Prostate gland (tissue), 2 donors: ENCODE data around the gene PCNX1. TPM values are rescaled to one million over a fixed set of nuclear protein-coding genes. Genes with fewer than 3 reads are reported as not detected.

Experiments
- DNase-seq: peaks from one replicate; pipeline ENCODE4 v3.0.0-alpha.2; 2019; ENCODE audit warnings: low spot score
- H3K27ac ChIP-seq, 2 donors: fragments of 200-600 bp; sonication (generic); 2 replicates each; pipeline ENCODE4 v1.5.1; 2017 to 2019
- H3K27me3 ChIP-seq: fragments of 200-600 bp; sonication (generic); replicated peaks from 2 replicates; pipeline ENCODE4 v1.5.1; 2019; ENCODE audit not compliant: insufficient read depth
- H3K36me3 ChIP-seq, 2 donors: fragments of 200-600 bp; sonication (generic); 1 replicate in 1 of 2; 2 replicates in 1 of 2; pipeline versions ENCODE4 v1.5.1 to v1.8.1; 2017 to 2019
- H3K4me1 ChIP-seq: fragments of 200-600 bp; sonication (generic); replicated peaks from 2 replicates; pipeline ENCODE4 v1.5.1; 2019
- H3K4me3 ChIP-seq, 2 donors: fragments of 200-600 bp; sonication (generic); 2 replicates each; pipeline ENCODE4 v1.5.1; 2017 to 2019
- H3K9me3 ChIP-seq: fragments of 200-600 bp; sonication (generic); 2 replicates; pipeline ENCODE4 v1.5.1; 2017
- POLR2A ChIP-seq: fragments of 450-650 bp; IDR thresholded peaks from one replicate; pipeline ENCODE4 v1.6.1; 2016; ENCODE audit warnings: antibody characterized with exemption, mild to moderate bottlenecking
- POLR2AphosphoS5 ChIP-seq: sonication (generic); formaldehyde crosslinking; IDR thresholded peaks from one replicate; pipeline ENCODE4 v1.6.1; 2017; ENCODE audit warnings: antibody characterized with exemption
- WGBS: methylation state at CpG from one replicate; pipeline ENCODE4 v1.1.5; 2018; 5-methylcytosine and 5-hydroxymethylcytosine counted together
- intact Hi-C: fragments of 100-400 bp; cut with DNase I; formaldehyde crosslinking; loops from one replicate; pipeline ENCODE4 v1.14.2; 2022
- total RNA-seq, 2 donors: library from RNA; depleted of rRNA; stranded (reverse); fragments of >200 nt; gene quantifications; one replicate each; pipeline ENCODE4 v1.1.0, GENCODE V29; 2016
- TF ChIP-seq, protein P1 (sequence below), 4 experiments: fragments of 200-600 bp in 2 of 4; fragments of 450-650 bp in 2 of 4; sonication (generic) in 2 of 4; IDR thresholded peaks; 1 replicate in 3 of 4; 2 replicates in 1 of 4; pipeline ENCODE4 v1.5.1; 2016 to 2019; ENCODE audit warnings: antibody characterized with exemption in 4 of 4, mild to moderate bottlenecking in 2 of 4, moderate library complexity in 2 of 4

Gene PCNX1
- total RNA-seq, 2 donors from 2014 or later, result 24.5 to 66.5 TPM

DNA sequence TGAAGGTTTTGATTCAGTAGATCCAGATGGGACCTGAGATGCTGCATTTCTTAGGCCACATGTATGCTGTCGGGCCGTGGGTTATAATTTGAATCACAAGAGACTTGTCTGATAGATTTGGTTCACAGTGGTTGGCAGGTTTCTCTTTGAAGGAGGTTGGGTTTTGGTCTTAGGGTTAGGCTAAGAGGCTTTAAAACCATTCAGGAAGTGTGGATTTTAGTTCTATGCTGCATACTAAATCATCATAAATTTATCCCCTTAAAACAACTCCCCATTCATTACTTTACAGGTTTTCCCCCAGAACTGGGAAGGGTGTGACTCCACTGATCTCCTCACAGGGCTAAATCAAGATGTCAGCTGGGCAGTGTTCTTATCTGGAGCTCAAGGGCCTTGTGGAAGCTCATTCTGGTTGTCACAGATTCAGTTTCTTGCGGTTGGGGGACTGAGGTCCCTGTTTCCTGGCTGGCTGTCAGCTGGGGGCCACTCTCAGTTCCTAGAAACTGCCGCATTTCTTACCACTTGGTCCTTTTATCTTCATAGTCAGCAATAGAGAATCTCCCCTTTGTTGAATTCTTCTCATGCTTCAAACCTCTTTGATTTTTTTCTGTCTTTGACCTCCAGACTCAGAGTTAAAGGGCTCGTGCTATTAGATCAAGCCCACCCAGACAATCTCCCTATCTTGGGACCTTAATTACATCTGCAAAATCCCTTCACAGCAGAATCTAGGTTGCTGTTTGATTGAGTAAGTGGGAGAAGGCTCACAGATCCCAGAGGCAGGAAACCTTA, 20.6 kb upstream of the PCNX1 start:
- H3K4me1 ChIP-seq, result no peaks in the 10 kb centered on the region
- DNase-seq, result no peak
- H3K36me3 ChIP-seq, result no peaks in the 10 kb centered on the region
- no peaks in the 10 kb centered on the region for H3K27me3 ChIP-seq
- no peaks in the 10 kb centered on the region for H3K9me3 ChIP-seq
- no peak overlapping the region for H3K27ac ChIP-seq
- intact Hi-C loops, result no loop called here
- no peak overlapping the region for H3K4me3 ChIP-seq
- 64% methylated on average over 5 of the region's 5 CpGs for WGBS
- TF ChIP-seq POLR2A (no peak), POLR2AphosphoS5 (no peak)
- TF ChIP-seq, protein P1, sequence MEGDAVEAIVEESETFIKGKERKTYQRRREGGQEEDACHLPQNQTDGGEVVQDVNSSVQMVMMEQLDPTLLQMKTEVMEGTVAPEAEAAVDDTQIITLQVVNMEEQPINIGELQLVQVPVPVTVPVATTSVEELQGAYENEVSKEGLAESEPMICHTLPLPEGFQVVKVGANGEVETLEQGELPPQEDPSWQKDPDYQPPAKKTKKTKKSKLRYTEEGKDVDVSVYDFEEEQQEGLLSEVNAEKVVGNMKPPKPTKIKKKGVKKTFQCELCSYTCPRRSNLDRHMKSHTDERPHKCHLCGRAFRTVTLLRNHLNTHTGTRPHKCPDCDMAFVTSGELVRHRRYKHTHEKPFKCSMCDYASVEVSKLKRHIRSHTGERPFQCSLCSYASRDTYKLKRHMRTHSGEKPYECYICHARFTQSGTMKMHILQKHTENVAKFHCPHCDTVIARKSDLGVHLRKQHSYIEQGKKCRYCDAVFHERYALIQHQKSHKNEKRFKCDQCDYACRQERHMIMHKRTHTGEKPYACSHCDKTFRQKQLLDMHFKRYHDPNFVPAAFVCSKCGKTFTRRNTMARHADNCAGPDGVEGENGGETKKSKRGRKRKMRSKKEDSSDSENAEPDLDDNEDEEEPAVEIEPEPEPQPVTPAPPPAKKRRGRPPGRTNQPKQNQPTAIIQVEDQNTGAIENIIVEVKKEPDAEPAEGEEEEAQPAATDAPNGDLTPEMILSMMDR (IDR thresholded peaks at IDR 0.05), result no peak

DNA sequence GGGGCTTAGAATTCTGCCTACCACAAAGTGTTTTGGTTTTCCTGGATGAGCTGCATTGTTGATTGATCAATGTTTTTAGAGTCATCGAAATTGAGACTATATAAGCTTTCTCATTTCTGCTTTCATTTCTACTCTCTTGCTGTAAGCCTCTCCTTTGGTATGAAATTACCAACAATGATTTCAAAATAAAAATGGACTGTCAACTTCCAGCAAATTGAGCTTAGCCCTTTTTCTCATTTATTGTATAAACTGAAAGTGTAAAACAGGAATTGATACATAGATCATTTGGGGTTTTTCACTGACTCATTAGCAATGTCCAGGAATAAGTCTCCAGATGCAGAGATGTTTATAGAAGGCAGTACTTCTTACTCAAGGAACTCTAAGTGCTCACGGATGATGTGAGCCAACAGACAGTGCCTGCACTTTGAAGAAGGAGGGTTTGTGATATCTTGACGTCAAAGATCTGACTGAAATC, 20.0 kb upstream of the PCNX1 start:
- no peak for DNase-seq
- Histone ChIP-seq H3K4me3 (no peak overlapping the region), H3K9me3 (no peaks in the 10 kb centered on the region), H3K27ac (no peak overlapping the region), H3K36me3 (no peaks in the 10 kb centered on the region), H3K4me1 (no peaks in the 10 kb centered on the region), H3K27me3 (no peaks in the 10 kb centered on the region)
- WGBS, result 45% methylated on average over 3 of the region's 3 CpGs
- intact Hi-C loops, result no loop called here
- TF ChIP-seq POLR2A, result no peak
- TF ChIP-seq, protein P1 (IDR thresholded peaks at IDR 0.05), result no peak
- TF ChIP-seq POLR2AphosphoS5, result no peak

DNA sequence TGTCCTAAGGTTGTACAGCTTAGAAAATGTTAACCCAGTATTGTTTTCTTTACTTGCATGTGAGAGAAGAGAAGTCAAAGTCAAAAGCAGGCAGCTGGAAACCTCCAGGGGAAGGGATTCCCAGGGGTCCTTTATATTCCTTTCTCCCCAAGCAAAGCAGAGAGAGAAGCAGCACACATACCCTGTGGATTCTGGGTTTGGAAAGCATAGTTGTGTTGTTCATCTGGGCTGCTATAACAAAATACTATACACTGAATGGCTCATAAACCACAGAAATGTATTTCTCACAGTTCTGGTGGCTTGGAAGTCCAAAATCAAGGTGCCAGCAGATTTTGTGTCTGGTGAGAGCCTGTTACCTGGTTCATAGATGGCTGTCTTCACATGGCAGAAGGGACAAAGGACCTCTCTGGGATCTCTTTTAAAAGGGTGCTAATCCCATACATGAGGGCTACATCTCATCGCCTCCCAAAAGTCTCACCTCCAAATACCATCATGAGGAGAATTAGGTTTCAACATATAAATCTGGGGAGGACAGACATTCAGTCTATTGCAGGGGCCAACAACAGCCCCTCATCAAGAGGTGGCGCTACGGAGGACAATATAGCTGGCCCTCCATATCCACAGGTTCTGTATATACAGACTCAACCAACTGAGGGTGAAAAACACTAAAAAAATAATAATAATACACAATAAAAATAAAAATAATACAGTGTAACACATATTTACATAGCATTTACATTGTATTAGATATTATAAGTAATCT, 19.3 kb upstream of the PCNX1 start:
- Histone ChIP-seq H3K27me3 (no peaks in the 10 kb centered on the region), H3K4me3 (no peak overlapping the region), H3K4me1 (no peaks in the 10 kb centered on the region), H3K9me3 (no peaks in the 10 kb centered on the region), H3K36me3 (no peaks in the 10 kb centered on the region), H3K27ac (no peak overlapping the region)
- WGBS, result 94% methylated on average over 3 of the region's 3 CpGs
- intact Hi-C loops, result no loop called here
- no peak for TF ChIP-seq POLR2A
- DNase-seq, result no peak

DNA sequence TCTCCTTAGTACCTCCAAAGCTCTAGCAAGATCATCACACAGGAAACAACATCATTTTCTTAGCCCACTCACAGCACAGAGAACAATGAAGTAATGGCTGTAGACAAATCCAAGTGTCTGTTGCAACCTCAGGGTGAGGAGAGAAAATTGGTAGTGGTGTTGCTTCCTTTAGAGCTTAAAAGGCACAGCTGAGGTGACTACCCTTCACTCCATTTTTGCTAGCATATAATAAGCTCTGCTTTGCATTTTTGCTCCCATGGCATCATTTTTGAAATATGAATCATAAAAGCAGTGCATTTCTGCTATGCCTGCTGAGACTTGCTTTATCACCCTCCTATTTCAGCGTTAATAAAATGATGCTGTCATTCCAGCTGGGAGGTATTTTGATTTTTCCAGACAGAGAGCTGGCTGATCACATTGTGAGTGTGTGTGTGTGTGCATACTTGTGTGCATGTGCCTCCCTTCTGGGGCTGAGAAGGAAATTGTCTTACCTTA, 18.5 kb upstream of the PCNX1 start:
- no peaks in the 10 kb centered on the region for H3K36me3 ChIP-seq
- TF ChIP-seq, protein P1 (IDR thresholded peaks at IDR 0.05), result no peak
- no peak for TF ChIP-seq POLR2A
- no peak for TF ChIP-seq POLR2AphosphoS5
- no peak overlapping the region for H3K4me3 ChIP-seq
- DNase-seq, result no peak
- no peaks in the 10 kb centered on the region for H3K9me3 ChIP-seq
- no peaks in the 10 kb centered on the region for H3K4me1 ChIP-seq
- 38% methylated on average over 1 of the region's 1 CpG for WGBS
- intact Hi-C loops, result no loop called here
- H3K27me3 ChIP-seq, result no peaks in the 10 kb centered on the region
- H3K27ac ChIP-seq, result no peak overlapping the region

DNA sequence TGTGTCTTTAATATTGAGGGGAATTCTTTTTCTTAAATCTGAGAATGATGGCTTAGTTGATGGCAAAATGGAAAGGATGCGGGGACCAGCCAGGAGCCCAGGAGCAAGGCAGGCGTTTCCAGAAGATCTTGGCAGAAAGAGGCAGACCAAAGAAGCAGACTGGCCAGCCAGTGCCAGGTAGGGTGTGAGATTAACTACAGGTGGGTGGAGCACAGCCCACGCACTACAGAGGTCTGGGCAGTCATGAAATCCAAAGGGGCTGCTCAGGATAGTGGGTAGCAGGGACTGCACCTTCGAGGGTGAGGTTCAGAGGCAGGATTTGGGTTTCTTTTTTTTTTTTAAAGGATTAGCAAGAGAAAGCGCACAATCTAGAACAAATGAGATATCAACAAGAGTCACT, 17.7 kb upstream of the PCNX1 start:
- Histone ChIP-seq H3K27ac (no peak overlapping the region), H3K27me3 (no peaks in the 10 kb centered on the region), H3K9me3 (no peaks in the 10 kb centered on the region), H3K4me1 (no peaks in the 10 kb centered on the region), H3K4me3 (no peak overlapping the region), H3K36me3 (no peaks in the 10 kb centered on the region)
- TF ChIP-seq POLR2AphosphoS5 (no peak), POLR2A (no peak)
- TF ChIP-seq, protein P1 (IDR thresholded peaks at IDR 0.05), result no peak
- DNase-seq, result no peak
- 70% methylated on average over 5 of the region's 5 CpGs for WGBS
- intact Hi-C loops, result no loop called here
